Stimulated activated CD8-positive, alpha-beta memory T cell treated with anti-CD3 and anti-CD28 coated beads, Interleukin-15, amount 100 ng/mL, for 4 hours (primary cell): ENCODE data around the gene PDCL3.

Source experiments
- DNase-seq, 2 donors: peaks; one replicate each; pipeline ENCODE4 v3.0.0-alpha.2; 2020; ENCODE audit warnings: low read depth in 2 of 2

PDCL3 gene

GRCh38 chr2:100611079-100612029, 48.6 kb downstream of the PDCL3 start:
- DNase-seq = no peak

GRCh38 chr2:100612388-100613000, 49.7 kb downstream of the PDCL3 start:
- no peak for DNase-seq

- no peak for DNase-seq
These were observed 50.9 kb downstream of the PDCL3 start for GRCh38 chr2:100613719-100614118.

GRCh38 chr2:100614455-100615000, 51.7 kb downstream of the PDCL3 start:
- DNase-seq = no peak

GRCh38 chr2:100615471-100615870, 52.7 kb downstream of the PDCL3 start:
- DNase-seq = no peak

- DNase-seq = no peak
These were observed 53.1 kb downstream of the PDCL3 start for GRCh38 chr2:100615886-100616285.

GRCh38 chr2:100616841-100617390, 54.1 kb downstream of the PDCL3 start:
- DNase-seq = no peak

GRCh38 chr2:100619951-100620350, 57.2 kb downstream of the PDCL3 start:
- DNase-seq = no peak

GRCh38 chr2:100620481-100620880, 57.7 kb downstream of the PDCL3 start:
- no peak for DNase-seq

- no peak for DNase-seq
These were observed 58.7 kb downstream of the PDCL3 start for GRCh38 chr2:100621371-100621951.

- no peak for DNase-seq
These were observed 60.4 kb downstream of the PDCL3 start for GRCh38 chr2:100623033-100623715.

- no peak for DNase-seq
These were observed 61.1 kb downstream of the PDCL3 start for GRCh38 chr2:100623930-100624329.

- DNase-seq = no peak
These were observed 61.7 kb downstream of the PDCL3 start for GRCh38 chr2:100624536-100624935.

GRCh38 chr2:100625717-100626116, 62.9 kb downstream of the PDCL3 start:
- no peak for DNase-seq
